Mesendoderm (in vitro differentiated cells): ENCODE results near the gene EML5.

Experiments
- DNase-seq: peaks from one replicate; pipeline ENCODE4 v3.0.0; 2013
- H2AK5ac ChIP-seq: 2 replicates; pipeline ENCODE4 v1.6.1; 2013; ENCODE audit warnings: low read length, inconsistent platforms
- H2BK120ac ChIP-seq: 2 replicates; pipeline ENCODE4 v1.6.1; 2013; ENCODE audit warnings: low read depth, mild to moderate bottlenecking, low read length, moderate library complexity, mixed read lengths
- H2BK15ac ChIP-seq: replicated peaks from 2 replicates; pipeline ENCODE4 v1.6.1; 2013; ENCODE audit warnings: low read depth, mild to moderate bottlenecking, moderate library complexity
- H2BK5ac ChIP-seq: 2 replicates; pipeline ENCODE4 v1.6.1; 2013; ENCODE audit warnings: low read length, inconsistent platforms
- H3K18ac ChIP-seq: 2 replicates; pipeline ENCODE4 v1.6.1; 2013; ENCODE audit warnings: mild to moderate bottlenecking, low read length, mixed read lengths
- H3K23ac ChIP-seq: one replicate; pipeline ENCODE4 v1.6.1; 2013; ENCODE audit warnings: low read length
- H3K27ac ChIP-seq: 2 replicates; pipeline ENCODE4 v1.5.1; 2013; ENCODE audit warnings: low read depth, mild to moderate bottlenecking, inconsistent platforms, low read length, moderate library complexity
- H3K27me3 ChIP-seq: 2 replicates; pipeline ENCODE4 v1.6.1; 2013; ENCODE audit warnings: low read length, control low read depth, mild to moderate bottlenecking, inconsistent platforms; ENCODE audit not compliant: insufficient read depth, poor library complexity
- H3K36me3 ChIP-seq: 2 replicates; pipeline ENCODE4 v1.6.1; 2013; ENCODE audit warnings: low read length, inconsistent platforms; ENCODE audit not compliant: control insufficient read depth, insufficient read depth
- H3K4ac ChIP-seq: one replicate; pipeline ENCODE4 v1.6.1; 2013; ENCODE audit warnings: low read depth, mild to moderate bottlenecking, low read length, moderate library complexity
- H3K4me1 ChIP-seq: 2 replicates; pipeline ENCODE4 v1.6.1; 2013; ENCODE audit warnings: low read depth, low read length, inconsistent platforms; ENCODE audit not compliant: control insufficient read depth
- H3K4me2 ChIP-seq: 2 replicates; pipeline ENCODE4 v1.6.1; 2013; ENCODE audit warnings: low read length
- H3K4me3 ChIP-seq: 2 replicates; pipeline ENCODE4 v1.5.1; 2013; ENCODE audit warnings: mild to moderate bottlenecking, low read length
- H3K56ac ChIP-seq: one replicate; pipeline ENCODE4 v1.6.1; 2013; ENCODE audit warnings: low read length
- H3K79me1 ChIP-seq: 2 replicates; pipeline ENCODE4 v1.6.1; 2013; ENCODE audit warnings: low read length, inconsistent platforms
- H3K79me2 ChIP-seq: 2 replicates; pipeline ENCODE4 v1.6.1; 2013; ENCODE audit warnings: mild to moderate bottlenecking, low read length; ENCODE audit not compliant: control insufficient read depth, insufficient read depth
- H3K9ac ChIP-seq: 2 replicates; pipeline ENCODE4 v1.6.1; 2013; ENCODE audit warnings: low read length, inconsistent platforms
- H4K5ac ChIP-seq: one replicate; pipeline ENCODE4 v1.6.1; 2013; ENCODE audit warnings: low read length
- H4K8ac ChIP-seq: one replicate; pipeline ENCODE4 v1.6.1; 2013; ENCODE audit warnings: low read depth, mild to moderate bottlenecking, control low read depth, low read length, moderate library complexity
- WGBS: extraction: QIAGEN DNeasy Blood & Tissue Kit; methylation state at CpG from one replicate; pipeline ENCODE4 v1.1.7; 2013; ENCODE audit warnings: low lambda C conversion rate, missing lambda C conversion rate; ENCODE audit not compliant: insufficient coverage; ENCODE audit errors: extremely low coverage; 5-methylcytosine and 5-hydroxymethylcytosine counted together

EML5 gene

DNA sequence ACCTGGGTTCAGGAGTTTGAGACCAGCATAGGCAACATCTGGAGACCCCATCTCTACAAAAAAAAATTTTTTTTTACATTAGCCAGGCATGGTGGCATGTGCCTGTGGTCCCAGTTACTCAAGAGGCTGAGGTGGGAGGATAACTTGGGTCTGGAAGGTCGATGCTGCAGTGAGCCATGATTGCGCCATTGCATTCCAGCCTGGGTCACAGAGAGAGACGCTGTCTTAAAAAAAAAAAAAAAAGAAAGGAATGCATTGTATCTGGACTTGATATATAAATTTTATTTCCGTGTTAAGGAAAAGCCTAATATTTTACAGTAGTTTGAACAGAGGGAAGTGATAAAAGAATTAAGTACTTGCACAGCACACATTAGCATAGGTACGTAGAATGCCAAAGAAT lies 132.7 kb downstream of the EML5 start:
- Histone ChIP-seq H3K79me2 (no peaks in the 10 kb centered on the region), H4K5ac (no peak overlapping the region), H2BK5ac (no peak overlapping the region), H2BK120ac (no peak overlapping the region), H3K18ac (no peak overlapping the region), H2AK5ac (no peak overlapping the region), H3K27me3 (no peaks in the 10 kb centered on the region), H3K9ac (no peak overlapping the region), H3K4me1 (no peaks in the 10 kb centered on the region), H3K4ac (no peak overlapping the region), H3K4me3 (no peak overlapping the region), H3K79me1 (no peaks in the 10 kb centered on the region), H3K23ac (no peak overlapping the region), H3K4me2 (no peak overlapping the region), H4K8ac (no peak overlapping the region), H2BK15ac (no peak overlapping the region), H3K56ac (no peak overlapping the region), H3K36me3 (no peaks in the 10 kb centered on the region), H3K27ac (no peak overlapping the region)
- no peak for DNase-seq
- no CpG with 5 or more reads among the region's 5 CpGs for WGBS

- no CpG with 5 or more reads among the region's 1 CpG for WGBS
- no peak overlapping the region for H3K4ac ChIP-seq
- H3K27ac ChIP-seq, result no peak overlapping the region
- H4K5ac ChIP-seq, result no peak overlapping the region
- no peak for DNase-seq
- no peak overlapping the region for H4K8ac ChIP-seq
- H3K56ac ChIP-seq, result no peak overlapping the region
- no peak overlapping the region for H2AK5ac ChIP-seq
- H3K4me2 ChIP-seq, result no peak overlapping the region
- H2BK120ac ChIP-seq, result no peak overlapping the region
- no peak overlapping the region for H3K9ac ChIP-seq
- H3K27me3 ChIP-seq, result no peaks in the 10 kb centered on the region
- H3K23ac ChIP-seq, result no peak overlapping the region
- no peak overlapping the region for H3K18ac ChIP-seq
- H3K4me3 ChIP-seq, result no peak overlapping the region
- no peak overlapping the region for H2BK5ac ChIP-seq
- no peak overlapping the region for H2BK15ac ChIP-seq
- H3K36me3 ChIP-seq, result no peaks in the 10 kb centered on the region
- no peaks in the 10 kb centered on the region for H3K79me2 ChIP-seq
- H3K79me1 ChIP-seq, result no peaks in the 10 kb centered on the region
- no peaks in the 10 kb centered on the region for H3K4me1 ChIP-seq
These were observed 153.5 kb downstream of the EML5 start for GRCh38 chr14:88639221-88639620.

- no peak overlapping the region for H3K56ac ChIP-seq
- no peaks in the 10 kb centered on the region for H3K27me3 ChIP-seq
- H2BK15ac ChIP-seq, result no peak overlapping the region
- H2BK5ac ChIP-seq, result no peak overlapping the region
- no peak for DNase-seq
- no peak overlapping the region for H3K18ac ChIP-seq
- no peak overlapping the region for H3K4ac ChIP-seq
- H2AK5ac ChIP-seq, result no peak overlapping the region
- H3K79me2 ChIP-seq, result no peaks in the 10 kb centered on the region
- no peaks in the 10 kb centered on the region for H3K4me1 ChIP-seq
- no peak overlapping the region for H2BK120ac ChIP-seq
- H3K9ac ChIP-seq, result no peak overlapping the region
- no peak overlapping the region for H3K23ac ChIP-seq
- no peak overlapping the region for H3K4me3 ChIP-seq
- no peak overlapping the region for H3K4me2 ChIP-seq
- no peaks in the 10 kb centered on the region for H3K36me3 ChIP-seq
- H4K8ac ChIP-seq, result no peak overlapping the region
- no CpG with 5 or more reads among the region's 2 CpGs for WGBS
- H3K27ac ChIP-seq, result no peak overlapping the region
- no peak overlapping the region for H4K5ac ChIP-seq
- H3K79me1 ChIP-seq, result no peaks in the 10 kb centered on the region
These were observed 160.2 kb downstream of the EML5 start for GRCh38 chr14:88632512-88632911.

DNA sequence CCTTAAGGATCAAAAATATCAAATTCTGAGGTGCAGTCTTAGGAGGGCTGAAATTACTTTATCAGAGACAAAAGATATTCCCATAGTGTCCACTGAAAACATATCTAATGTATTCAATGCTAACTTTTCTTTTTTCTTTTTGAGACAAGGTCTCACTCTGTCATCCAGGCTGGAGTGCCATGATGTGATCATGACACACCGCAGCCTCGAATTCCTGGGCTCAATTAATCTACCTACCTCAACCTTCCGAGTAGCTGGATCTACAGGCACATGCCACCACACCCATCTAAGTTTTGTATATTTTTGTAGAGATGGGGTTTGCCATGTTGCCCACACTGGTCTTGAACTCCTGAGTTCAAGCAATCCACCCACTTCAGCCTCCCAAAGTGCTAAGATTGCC lies 161.7 kb downstream of the EML5 start:
- no peak for DNase-seq
- Histone ChIP-seq H2BK15ac (no peak overlapping the region), H3K18ac (no peak overlapping the region), H3K27ac (no peak overlapping the region), H4K8ac (no peak overlapping the region), H3K9ac (no peak overlapping the region), H3K4ac (no peak overlapping the region), H3K4me2 (no peak overlapping the region), H3K4me3 (no peak overlapping the region), H3K23ac (no peak overlapping the region), H2BK120ac (no peak overlapping the region), H3K36me3 (no peaks in the 10 kb centered on the region), H3K79me2 (no peaks in the 10 kb centered on the region), H2AK5ac (no peak overlapping the region), H3K79me1 (no peaks in the 10 kb centered on the region), H2BK5ac (no peak overlapping the region), H3K56ac (no peak overlapping the region), H3K4me1 (no peaks in the 10 kb centered on the region), H4K5ac (no peak overlapping the region), H3K27me3 (no peaks in the 10 kb centered on the region)
- WGBS, result no CpG with 5 or more reads among the region's 3 CpGs

GRCh38 chr14:88630565-88630964 lies 162.2 kb downstream of the EML5 start:
- Histone ChIP-seq H2AK5ac (no peak overlapping the region), H2BK5ac (no peak overlapping the region), H4K5ac (no peak overlapping the region), H2BK15ac (no peak overlapping the region), H3K23ac (no peak overlapping the region), H3K27ac (no peak overlapping the region), H4K8ac (no peak overlapping the region), H3K36me3 (no peaks in the 10 kb centered on the region), H3K4ac (no peak overlapping the region), H3K9ac (no peak overlapping the region), H3K27me3 (no peaks in the 10 kb centered on the region), H3K4me1 (no peaks in the 10 kb centered on the region), H3K4me3 (no peak overlapping the region), H3K79me2 (no peaks in the 10 kb centered on the region), H3K4me2 (no peak overlapping the region), H2BK120ac (no peak overlapping the region), H3K79me1 (no peaks in the 10 kb centered on the region), H3K56ac (no peak overlapping the region), H3K18ac (no peak overlapping the region)
- no peak for DNase-seq
- WGBS, result no CpG with 5 or more reads among the region's 6 CpGs

GRCh38 chr14:88628462-88628861 lies 164.3 kb downstream of the EML5 start:
- Histone ChIP-seq H3K27ac (no peak overlapping the region), H3K36me3 (no peaks in the 10 kb centered on the region), H4K8ac (no peak overlapping the region), H3K79me1 (no peaks in the 10 kb centered on the region), H3K23ac (no peak overlapping the region), H3K9ac (no peak overlapping the region), H4K5ac (no peak overlapping the region), H3K4me1 (no peaks in the 10 kb centered on the region), H3K4ac (no peak overlapping the region), H3K4me2 (no peak overlapping the region), H2AK5ac (no peak overlapping the region), H3K27me3 (no peaks in the 10 kb centered on the region), H2BK5ac (no peak overlapping the region), H2BK120ac (no peak overlapping the region), H3K56ac (no peak overlapping the region), H3K18ac (no peak overlapping the region), H3K79me2 (no peaks in the 10 kb centered on the region), H2BK15ac (no peak overlapping the region), H3K4me3 (no peak overlapping the region)
- no peak for DNase-seq
